ENCODE measurements around the gene C1orf226. TPM values are rescaled to one million over a fixed set of nuclear protein-coding genes. Genes with fewer than 3 reads are reported as not detected.

Gene C1orf226
- total RNA-seq, 1 experiment from 2014 or later = 7.7 TPM

- no peak within 1 kb of the TSS for H3K4me2 ChIP-seq (ENCODE audit: low read length)
- no peak within 1 kb of the TSS for H2AFZ ChIP-seq (ENCODE audit: low read depth, low read length, poor library complexity, severe bottlenecking)
- no peaks in the 10 kb centered on the region for H3K36me3 ChIP-seq (ENCODE audit: control insufficient read depth in 1 of 2, insufficient read depth in 2 of 2, low read length in 2 of 2)
- CTCF ChIA-PET = no interaction called here
- no peak within 1 kb of the TSS for H3K27ac ChIP-seq (ENCODE audit: low read depth, low read length)
- POLR2A ChIA-PET = no interaction called here
- no peaks in the 10 kb centered on the region for H3K9me3 ChIP-seq (ENCODE audit: control insufficient read depth in 1 of 2, insufficient read depth in 1 of 2, low read depth in 1 of 2, low read length in 2 of 2)
- H3K4me3 ChIP-seq (replicated peaks in 1 of 2; ENCODE audit: low read depth in 1 of 2, low read length in 2 of 2) = no peak within 1 kb of the TSS
- H3K27me3 ChIP-seq (ENCODE audit: insufficient read depth, low read length) = no peaks in the 10 kb centered on the region
- RAD21 ChIA-PET (ENCODE audit: low non-redundant PET in 1 of 2, low total read pairs in 2 of 2, uncharacterized antibody in 2 of 2, unreplicated experiment in 2 of 2) = no interaction called here
- no TSS peak for BruUV-seq (replicated peaks)
- H3K9me2 ChIP-seq (ENCODE audit: insufficient read depth) = no peaks in the 10 kb centered on the region
- no peaks in the 10 kb centered on the region for H3K79me2 ChIP-seq (ENCODE audit: insufficient read depth, low read length)
- no peak within 1 kb of the TSS for H3K9ac ChIP-seq (ENCODE audit: low read length)
- intact Hi-C loops (cut with micrococcal nuclease) = no loop called here
- no peaks in the 10 kb centered on the region for H4K20me1 ChIP-seq (ENCODE audit: insufficient read depth)
- peaks cover 0 to 8% of the 10 kb centered on the region in 2 experiments; a peak in 1 of 4 replicates for H3K4me1 ChIP-seq (ENCODE audit: control insufficient read depth in 1 of 2, insufficient read depth in 2 of 2, low read length in 2 of 2)
- peak; percentile 34; the same call in 1 of the 2 replicates for ATAC-seq
- DNase-seq (ENCODE audit: low read depth, low spot score) = no peak
- TF ChIP-seq ZBTB33 (IDR thresholded peaks at IDR 0.05; ENCODE audit: extremely low read depth, insufficient replicate concordance, low read length) (no peak), TCF7L2 (IDR thresholded peaks at IDR 0.05; ENCODE audit: borderline replicate concordance, extremely low read depth, insufficient read depth, insufficient read length) (no peak)
- TF ChIP-seq, protein P1, sequence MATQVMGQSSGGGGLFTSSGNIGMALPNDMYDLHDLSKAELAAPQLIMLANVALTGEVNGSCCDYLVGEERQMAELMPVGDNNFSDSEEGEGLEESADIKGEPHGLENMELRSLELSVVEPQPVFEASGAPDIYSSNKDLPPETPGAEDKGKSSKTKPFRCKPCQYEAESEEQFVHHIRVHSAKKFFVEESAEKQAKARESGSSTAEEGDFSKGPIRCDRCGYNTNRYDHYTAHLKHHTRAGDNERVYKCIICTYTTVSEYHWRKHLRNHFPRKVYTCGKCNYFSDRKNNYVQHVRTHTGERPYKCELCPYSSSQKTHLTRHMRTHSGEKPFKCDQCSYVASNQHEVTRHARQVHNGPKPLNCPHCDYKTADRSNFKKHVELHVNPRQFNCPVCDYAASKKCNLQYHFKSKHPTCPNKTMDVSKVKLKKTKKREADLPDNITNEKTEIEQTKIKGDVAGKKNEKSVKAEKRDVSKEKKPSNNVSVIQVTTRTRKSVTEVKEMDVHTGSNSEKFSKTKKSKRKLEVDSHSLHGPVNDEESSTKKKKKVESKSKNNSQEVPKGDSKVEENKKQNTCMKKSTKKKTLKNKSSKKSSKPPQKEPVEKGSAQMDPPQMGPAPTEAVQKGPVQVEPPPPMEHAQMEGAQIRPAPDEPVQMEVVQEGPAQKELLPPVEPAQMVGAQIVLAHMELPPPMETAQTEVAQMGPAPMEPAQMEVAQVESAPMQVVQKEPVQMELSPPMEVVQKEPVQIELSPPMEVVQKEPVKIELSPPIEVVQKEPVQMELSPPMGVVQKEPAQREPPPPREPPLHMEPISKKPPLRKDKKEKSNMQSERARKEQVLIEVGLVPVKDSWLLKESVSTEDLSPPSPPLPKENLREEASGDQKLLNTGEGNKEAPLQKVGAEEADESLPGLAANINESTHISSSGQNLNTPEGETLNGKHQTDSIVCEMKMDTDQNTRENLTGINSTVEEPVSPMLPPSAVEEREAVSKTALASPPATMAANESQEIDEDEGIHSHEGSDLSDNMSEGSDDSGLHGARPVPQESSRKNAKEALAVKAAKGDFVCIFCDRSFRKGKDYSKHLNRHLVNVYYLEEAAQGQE (IDR thresholded peaks at IDR 0.05; ENCODE audit: low read depth) = no peak
- TF ChIP-seq, protein P2, sequence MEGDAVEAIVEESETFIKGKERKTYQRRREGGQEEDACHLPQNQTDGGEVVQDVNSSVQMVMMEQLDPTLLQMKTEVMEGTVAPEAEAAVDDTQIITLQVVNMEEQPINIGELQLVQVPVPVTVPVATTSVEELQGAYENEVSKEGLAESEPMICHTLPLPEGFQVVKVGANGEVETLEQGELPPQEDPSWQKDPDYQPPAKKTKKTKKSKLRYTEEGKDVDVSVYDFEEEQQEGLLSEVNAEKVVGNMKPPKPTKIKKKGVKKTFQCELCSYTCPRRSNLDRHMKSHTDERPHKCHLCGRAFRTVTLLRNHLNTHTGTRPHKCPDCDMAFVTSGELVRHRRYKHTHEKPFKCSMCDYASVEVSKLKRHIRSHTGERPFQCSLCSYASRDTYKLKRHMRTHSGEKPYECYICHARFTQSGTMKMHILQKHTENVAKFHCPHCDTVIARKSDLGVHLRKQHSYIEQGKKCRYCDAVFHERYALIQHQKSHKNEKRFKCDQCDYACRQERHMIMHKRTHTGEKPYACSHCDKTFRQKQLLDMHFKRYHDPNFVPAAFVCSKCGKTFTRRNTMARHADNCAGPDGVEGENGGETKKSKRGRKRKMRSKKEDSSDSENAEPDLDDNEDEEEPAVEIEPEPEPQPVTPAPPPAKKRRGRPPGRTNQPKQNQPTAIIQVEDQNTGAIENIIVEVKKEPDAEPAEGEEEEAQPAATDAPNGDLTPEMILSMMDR (IDR thresholded peaks at IDR 0.05 in 2 of 3, conservative IDR thresholded peaks at IDR 0.05 in 1 of 3; ENCODE audit: borderline replicate concordance in 1 of 3, insufficient read depth in 1 of 3, low read depth in 2 of 3, low read length in 2 of 3) = no peak
Measured at GRCh38 chr1:162412002-162412401, 30.5 kb downstream of the C1orf226 start, which contains the start of gene SH2D1B. SH2D1B (minus strand) TSS chr1:162412136; CDS start chr1:162412016, 120 bp downstream.

All from HCT116 (cell line).